OCI-M2 (cell line): ENCODE results near the gene UBE2K.
"Not testable (repeated sequence)": the region's sequence is repeated elsewhere in the genome, so short reads cannot be mapped to it uniquely, and the experiment has no call there.

Experiments used
- DNase-seq: peaks from one replicate; lab custom pipeline; 2025; ENCODE audit not compliant: unreplicated experiment; lab: John Stamatoyannopoulos, UW

UBE2K gene

GRCh38 chr4:39697740-39698423, at the start of gene UBE2K:
UBE2K (plus strand) TSS chr4:39698136; CDS start chr4:39698328, 192 bp downstream.
- no peak for DNase-seq

- no peak for DNase-seq
These were observed 49.7 kb upstream of the UBE2K start for GRCh38 chr4:39648213-39648612.

- no peak for DNase-seq
These were observed 48.9 kb upstream of the UBE2K start for GRCh38 chr4:39648827-39649558.

- no peak for DNase-seq
These were observed 48.2 kb upstream of the UBE2K start for GRCh38 chr4:39649639-39650265.

- DNase-seq = not testable (repeated sequence)
These were observed 46.4 kb upstream of the UBE2K start for GRCh38 chr4:39651586-39651985.

GRCh38 chr4:39655211-39655610, 42.7 kb upstream of the UBE2K start:
- no peak for DNase-seq

GRCh38 chr4:39655876-39656275, 42.1 kb upstream of the UBE2K start:
- DNase-seq = no peak

GRCh38 chr4:39656638-39657037, 41.3 kb upstream of the UBE2K start:
- not testable (repeated sequence) for DNase-seq

GRCh38 chr4:39657465-39657864, 40.5 kb upstream of the UBE2K start:
- DNase-seq = no peak

GRCh38 chr4:39658756-39659155, 39.2 kb upstream of the UBE2K start:
- DNase-seq = no peak

GRCh38 chr4:39660045-39660444, 37.9 kb upstream of the UBE2K start:
- DNase-seq = no peak

- no peak for DNase-seq
These were observed 37.2 kb upstream of the UBE2K start for GRCh38 chr4:39660757-39661156.

GRCh38 chr4:39662683-39663082, 35.3 kb upstream of the UBE2K start:
- no peak for DNase-seq

GRCh38 chr4:39664828-39665731, 32.9 kb upstream of the UBE2K start:
- no peak for DNase-seq

- no peak for DNase-seq
These were observed 30.2 kb upstream of the UBE2K start for GRCh38 chr4:39667706-39668105.

- no peak for DNase-seq
These were observed 29.0 kb upstream of the UBE2K start for GRCh38 chr4:39668887-39669286.

- not testable (repeated sequence) for DNase-seq
These were observed 27.6 kb upstream of the UBE2K start for GRCh38 chr4:39670296-39670695.

GRCh38 chr4:39675681-39676080, 22.3 kb upstream of the UBE2K start:
- not testable (repeated sequence) for DNase-seq

- DNase-seq = not testable (repeated sequence)
These were observed 16.9 kb upstream of the UBE2K start for GRCh38 chr4:39681003-39681402.

- DNase-seq = no peak
These were observed 15.8 kb upstream of the UBE2K start for GRCh38 chr4:39682138-39682537.

GRCh38 chr4:39685990-39686389, 11.9 kb upstream of the UBE2K start:
- no peak for DNase-seq
